MM.1S (cell line): ENCODE data around the gene BOD1L2.

Source experiments
- EZH2 ChIP-seq: fragments of 300-600 bp; sonication (generic); optimal IDR thresholded peaks from 2 replicates; pipeline ENCODE3; 2017; ENCODE audit warnings: low read depth, mild to moderate bottlenecking, antibody characterized with exemption, low read length, mixed read lengths
- EZH2phosphoT487 ChIP-seq: fragments of 300-600 bp; sonication (generic); IDR thresholded peaks from 2 replicates; pipeline ENCODE4 v1.6.1; 2018; ENCODE audit warnings: antibody characterized with exemption, low read length
- TF ChIP-seq, protein P1 (sequence below): fragments of 300-600 bp; sonication (generic); IDR thresholded peaks from 2 replicates; pipeline ENCODE4 v1.5.1; 2016; ENCODE audit warnings: antibody characterized with exemption, low read length, mixed read lengths

GRCh38 chr18:57194622-57195021, 47.7 kb downstream of the BOD1L2 start:
- TF ChIP-seq, protein P1, sequence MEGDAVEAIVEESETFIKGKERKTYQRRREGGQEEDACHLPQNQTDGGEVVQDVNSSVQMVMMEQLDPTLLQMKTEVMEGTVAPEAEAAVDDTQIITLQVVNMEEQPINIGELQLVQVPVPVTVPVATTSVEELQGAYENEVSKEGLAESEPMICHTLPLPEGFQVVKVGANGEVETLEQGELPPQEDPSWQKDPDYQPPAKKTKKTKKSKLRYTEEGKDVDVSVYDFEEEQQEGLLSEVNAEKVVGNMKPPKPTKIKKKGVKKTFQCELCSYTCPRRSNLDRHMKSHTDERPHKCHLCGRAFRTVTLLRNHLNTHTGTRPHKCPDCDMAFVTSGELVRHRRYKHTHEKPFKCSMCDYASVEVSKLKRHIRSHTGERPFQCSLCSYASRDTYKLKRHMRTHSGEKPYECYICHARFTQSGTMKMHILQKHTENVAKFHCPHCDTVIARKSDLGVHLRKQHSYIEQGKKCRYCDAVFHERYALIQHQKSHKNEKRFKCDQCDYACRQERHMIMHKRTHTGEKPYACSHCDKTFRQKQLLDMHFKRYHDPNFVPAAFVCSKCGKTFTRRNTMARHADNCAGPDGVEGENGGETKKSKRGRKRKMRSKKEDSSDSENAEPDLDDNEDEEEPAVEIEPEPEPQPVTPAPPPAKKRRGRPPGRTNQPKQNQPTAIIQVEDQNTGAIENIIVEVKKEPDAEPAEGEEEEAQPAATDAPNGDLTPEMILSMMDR, result no peak
- TF ChIP-seq EZH2 (no peak), EZH2phosphoT487 (no peak)
